GM18526 (cell line): ENCODE results near the gene CWF19L2.

Source experiments
- POLR2A ChIP-seq: IDR thresholded peaks from 3 replicates; pipeline ENCODE4 v1.6.1; 2011; ENCODE audit not compliant: insufficient read length; ENCODE audit errors: extremely low read depth

Gene CWF19L2

GRCh38 chr11:107457558-107458271 is at the start of gene CWF19L2:
TSS of gene CWF19L2 (minus strand) at chr11:107457825. CDS start at chr11:107457816, 9 bp downstream.
- peak; percentile 67 for TF ChIP-seq POLR2A

GRCh38 chr11:107505647-107506225 is 48.1 kb upstream of the CWF19L2 start:
- TF ChIP-seq POLR2A = no peak

GRCh38 chr11:107504981-107505380 is 47.4 kb upstream of the CWF19L2 start:
- TF ChIP-seq POLR2A = no peak

- no peak for TF ChIP-seq POLR2A
Observed at GRCh38 chr11:107501713-107502112, 44.1 kb upstream of the CWF19L2 start.

GRCh38 chr11:107496011-107496410 is 38.4 kb upstream of the CWF19L2 start:
- no peak for TF ChIP-seq POLR2A

- no peak for TF ChIP-seq POLR2A
Observed at GRCh38 chr11:107494055-107494454, 36.4 kb upstream of the CWF19L2 start.

- no peak for TF ChIP-seq POLR2A
Observed at GRCh38 chr11:107493117-107493516, 35.5 kb upstream of the CWF19L2 start.

GRCh38 chr11:107490836-107491235 is 33.2 kb upstream of the CWF19L2 start:
- no peak for TF ChIP-seq POLR2A

GRCh38 chr11:107482234-107482633 is 24.6 kb upstream of the CWF19L2 start:
- TF ChIP-seq POLR2A = no peak

GRCh38 chr11:107478922-107479321 is 21.3 kb upstream of the CWF19L2 start:
- no peak for TF ChIP-seq POLR2A

- TF ChIP-seq POLR2A = no peak
Observed at GRCh38 chr11:107477820-107478219, 20.2 kb upstream of the CWF19L2 start.

GRCh38 chr11:107473792-107474191 is 16.2 kb upstream of the CWF19L2 start:
- TF ChIP-seq POLR2A = no peak

- TF ChIP-seq POLR2A = no peak
Observed at GRCh38 chr11:107472966-107473365, 15.3 kb upstream of the CWF19L2 start.

- TF ChIP-seq POLR2A = no peak
Observed at GRCh38 chr11:107468596-107468995, 11.0 kb upstream of the CWF19L2 start.

- TF ChIP-seq POLR2A = no peak
Observed at GRCh38 chr11:107467696-107468095, 10.1 kb upstream of the CWF19L2 start.

GRCh38 chr11:107457205-107457557 is 444 bp downstream of the CWF19L2 start:
- TF ChIP-seq POLR2A = no peak

- no peak for TF ChIP-seq POLR2A
Observed at GRCh38 chr11:107453594-107454286, 3.9 kb downstream of the CWF19L2 start.

- TF ChIP-seq POLR2A = no peak
Observed at GRCh38 chr11:107446822-107447431, 10.7 kb downstream of the CWF19L2 start.
